ENCODE measurements around the gene RAPGEF1. TPM values are rescaled to one million over a fixed set of nuclear protein-coding genes. Genes with fewer than 3 reads are reported as not detected.

RAPGEF1 gene
- total and polyA plus RNA-seq, 2 of the 13 experiments (the other 11 are each of a cell fraction or from before 2014, with no cell fraction given), result 21.2 to 38.9 TPM

GRCh38 chr9:131715906-131716305 is 24.0 kb downstream of the RAPGEF1 start:
- ChIA-PET POLR2A (no interaction called here), CTCF (ENCODE audit: low intra/inter-chr PET ratio, low total read pairs) (no interaction called here)
- H3K27ac ChIP-seq (ENCODE audit: extremely low read length, insufficient read depth, low read length), result no peak overlapping the region
- H2AFZ ChIP-seq (ENCODE audit: low read length), result no peak overlapping the region
- peaks cover 49% of the 10 kb centered on the region for H3K4me1 ChIP-seq (ENCODE audit: insufficient read depth, low read length)
- no peak overlapping the region for H3K4me3 ChIP-seq (replicated peaks in 1 of 3; ENCODE audit: insufficient read depth in 1 of 3, low read depth in 2 of 3, low read length in 3 of 3)
- H3K27me3 ChIP-seq (ENCODE audit: control insufficient read depth in 1 of 2, insufficient read depth in 2 of 2, low read length in 2 of 2), result no peaks in the 10 kb centered on the region
- ATAC-seq (no peak), FAIRE-seq (no peak), DNase-seq (ENCODE audit: low spot score) (no peak)
- TF ChIP-seq ZNF674 (CRISPR knock-in tag; IDR thresholded peaks at IDR 0.05; ENCODE audit: low read depth) (no peak), TRIM24 (CRISPR knock-in tag; IDR thresholded peaks at IDR 0.05) (no peak), TCF7 (IDR thresholded peaks at IDR 0.05; ENCODE audit: low read depth) (no peak), ZNF564 (CRISPR knock-in tag; IDR thresholded peaks at IDR 0.05) (no peak), HNF1B (CRISPR knock-in tag; IDR thresholded peaks at IDR 0.05) (no peak), BHLHE40 (IDR thresholded peaks at IDR 0.05; ENCODE audit: low read length) (no peak), POGZ (CRISPR knock-in tag; IDR thresholded peaks at IDR 0.05) (no peak), RARG (CRISPR knock-in tag; IDR thresholded peaks at IDR 0.05; ENCODE audit: low read depth) (no peak), ZNF570 (CRISPR knock-in tag; IDR thresholded peaks at IDR 0.05; ENCODE audit: borderline replicate concordance) (no peak), ARNT (IDR thresholded peaks at IDR 0.05) (no peak), MAX (IDR thresholded peaks at IDR 0.05) (no peak)
- no peaks in the 10 kb centered on the region for H3K9me3 ChIP-seq (ENCODE audit: low read length)
- H3K79me2 ChIP-seq (ENCODE audit: insufficient read depth, low read length), result peaks cover 57% of the 10 kb centered on the region
- no peak overlapping the region for H3K4me2 ChIP-seq (ENCODE audit: low read depth, low read length)
- BruUV-seq (replicated peaks), result no TSS peak
- H3K9ac ChIP-seq (ENCODE audit: insufficient read depth, low read depth, low read length), result no peak overlapping the region
- in situ Hi-C loops (cut with HindIII; ENCODE audit: extremely low pct_ligation_motif_present, low pct_unique_long_range_greater_than_20kb) (no loop called here), intact Hi-C loops (cut with micrococcal nuclease; ENCODE audit: unreplicated experiment) (no loop called here)
- WGBS (ENCODE audit: low lambda C conversion rate), result 95% methylated on average over 4 of the region's 5 CpGs
- no peaks in the 10 kb centered on the region; a peak in 1 of 5 replicates for H3K36me3 ChIP-seq (replicated peaks in 1 of 2; ENCODE audit: control insufficient read depth in 1 of 2, insufficient read depth in 2 of 2, low read length in 2 of 2)
- H4K20me1 ChIP-seq (ENCODE audit: insufficient read depth, low read length), result no peaks in the 10 kb centered on the region
